B cell (primary cell): ENCODE measurements around the gene PPP2R5E. TPM values are rescaled to one million over a fixed set of nuclear protein-coding genes. Genes with fewer than 3 reads are reported as not detected.

Experiments used
- ATAC-seq: fragments of 200-7000 bp; cut with Tn5 transposase; one replicate; pipeline ENCODE4 v1.10.0; 2021; ENCODE audit warnings: low read depth, mild to moderate bottlenecking, moderate number of reproducible peaks, moderate library complexity
- CTCF ChIA-PET: fragments of 350-600 bp; sonication (Branson Sonifier 250); formaldehyde crosslinking; loops from one replicate; lab custom pipeline; 2021; ENCODE audit warnings: antibody characterized with exemption, inconsistent platforms; lab: Charles Lee
- POLR2A ChIA-PET: fragments of 350-600 bp; sonication (Branson Sonifier 250); formaldehyde crosslinking; loops from one replicate; lab custom pipeline; 2021; ENCODE audit warnings: antibody characterized with exemption; lab: Charles Lee
- DNase-seq: peaks from one replicate; pipeline ENCODE4 v3.0.0; 2013
- H2AFZ ChIP-seq: 2 replicates; pipeline ENCODE4 v1.6.1; 2012; ENCODE audit warnings: mild to moderate bottlenecking, low read depth, low read length; ENCODE audit not compliant: insufficient read depth, poor library complexity, severe bottlenecking
- H3K27ac ChIP-seq, 2 donors: 1 replicate in 1 of 2; 2 replicates in 1 of 2; pipeline ENCODE4 v1.5.1; 2012 to 2013; ENCODE audit warnings: low read length in 2 of 2, mild to moderate bottlenecking in 2 of 2, moderate library complexity in 1 of 2
- H3K27me3 ChIP-seq, 4 experiments: fragments of 200-600 bp in 1 of 4; sonication (generic) in 1 of 4; replicated peaks in 1 of 4; 1 replicate in 2 of 4; 2 replicates in 2 of 4; pipeline versions ENCODE4 v1.6.1 to v1.7.0; 2013 to 2016; ENCODE audit warnings: low read length in 3 of 4, mild to moderate bottlenecking in 2 of 4, mixed read lengths in 1 of 4, moderate library complexity in 1 of 4; ENCODE audit not compliant: insufficient read depth in 4 of 4, control insufficient read depth in 3 of 4; ENCODE audit errors: control extremely low read depth in 1 of 4
- H3K36me3 ChIP-seq, 2 experiments: replicated peaks in 1 of 2; 1 replicate in 1 of 2; 2 replicates in 1 of 2; pipeline versions ENCODE4 v1.6.1 to v1.7.1; 2013; ENCODE audit warnings: low read length in 1 of 2; ENCODE audit not compliant: insufficient read depth in 2 of 2, control insufficient read depth in 1 of 2; ENCODE audit errors: control extremely low read depth in 1 of 2, extremely low read depth in 1 of 2
- H3K4me1 ChIP-seq, 2 donors: fragments of 200-600 bp in 1 of 2; sonication (generic) in 1 of 2; 1 replicate in 1 of 2; 2 replicates in 1 of 2; pipeline versions ENCODE4 v1.5.1 to v1.6.1; 2013 to 2017; ENCODE audit warnings: low read length in 2 of 2; ENCODE audit not compliant: control insufficient read depth in 2 of 2, insufficient read depth in 2 of 2
- H3K4me2 ChIP-seq: replicated peaks from 2 replicates; pipeline ENCODE3; 2012; ENCODE audit warnings: mild to moderate bottlenecking, low read depth, low read length; ENCODE audit not compliant: poor library complexity, severe bottlenecking
- H3K4me3 ChIP-seq, 5 experiments: fragments of 200-600 bp in 1 of 5; sonication (generic) in 1 of 5; 1 replicate in 3 of 5; 2 replicates in 2 of 5; pipeline versions ENCODE4 v1.5.1 to v1.7.0; 2011 to 2016; ENCODE audit warnings: low read length in 4 of 5, mild to moderate bottlenecking in 4 of 5, low read depth in 2 of 5, control low read depth in 1 of 5, moderate library complexity in 1 of 5; ENCODE audit not compliant: insufficient read depth in 1 of 5; ENCODE audit errors: control extremely low read depth in 1 of 5, extremely low read depth in 1 of 5
- H3K79me2 ChIP-seq: fragments of 200-600 bp; sonication (generic); one replicate; pipeline ENCODE4 v1.6.0; 2016; ENCODE audit warnings: low read length; ENCODE audit not compliant: control insufficient read depth, insufficient read depth
- H3K9ac ChIP-seq: fragments of 200-600 bp; sonication (generic); 2 replicates; pipeline ENCODE4 v1.6.1; 2017; ENCODE audit warnings: mild to moderate bottlenecking, low read length, moderate library complexity
- H3K9me3 ChIP-seq, 3 donors: one replicate each; pipeline versions ENCODE4 v1.6.1 to v1.7.1; 2013; ENCODE audit warnings: low read length in 2 of 3; ENCODE audit not compliant: control insufficient read depth in 2 of 3, insufficient read depth in 1 of 3; ENCODE audit errors: control extremely low read depth in 1 of 3
- H4K20me1 ChIP-seq: 2 replicates; pipeline ENCODE4 v1.6.0; 2012; ENCODE audit warnings: mild to moderate bottlenecking, low read length; ENCODE audit not compliant: insufficient read depth, control insufficient read depth, poor library complexity, severe bottlenecking
- H3K27ac Mint-ChIP-seq: one replicate; pipeline ENCODE4 v1.8.0; 2021; ENCODE audit warnings: mixed read lengths
- H3K27me3 Mint-ChIP-seq: one replicate; pipeline ENCODE4 v1.8.0; 2021; ENCODE audit warnings: mixed read lengths
- H3K4me1 Mint-ChIP-seq: one replicate; pipeline ENCODE4 v1.8.0; 2021; ENCODE audit warnings: mixed read lengths
- H3K4me3 Mint-ChIP-seq: one replicate; pipeline ENCODE4 v1.8.0; 2021; ENCODE audit warnings: mixed read lengths
- H3K9me3 Mint-ChIP-seq: one replicate; pipeline ENCODE4 v1.8.0; 2022; ENCODE audit warnings: mixed read lengths; ENCODE audit not compliant: insufficient read depth
- EZH2 ChIP-seq: IDR thresholded peaks from 2 replicates; pipeline ENCODE4 v1.6.1; 2012; ENCODE audit warnings: borderline replicate concordance, low read depth, mild to moderate bottlenecking, moderate library complexity, low read length; ENCODE audit not compliant: insufficient read depth, poor library complexity, severe bottlenecking
- WGBS: methylation state at CpG from one replicate; pipeline ENCODE4 v1.1.5; 2013; ENCODE audit warnings: missing lambda C conversion rate; ENCODE audit not compliant: insufficient coverage; 5-methylcytosine and 5-hydroxymethylcytosine counted together
- intact Hi-C: fragments of 100-400 bp; cut with micrococcal nuclease; formaldehyde crosslinking; loops from one replicate; pipeline ENCODE4 v1.10.0; 2022
- polyA plus RNA-seq: library from polyadenylated mRNA; depleted of rRNA; stranded (reverse); fragments of >200 nt; gene quantifications from 2 replicates; pipeline ENCODE4 v1.2.3, GENCODE V29; 2012
- total RNA-seq, 2 donors: library from RNA; stranded (reverse); fragments of 120-200 nt in 1 of 2; gene quantifications; 1 replicate in 1 of 2; 2 replicates in 1 of 2; pipeline versions ENCODE4 v1.2.3 to v1.2.4, GENCODE V29; 2013 to 2022
- TF ChIP-seq, protein P1 (sequence below): fragments of 200-600 bp; IDR thresholded peaks from one replicate; pipeline ENCODE4 v1.8.0; 2022; ENCODE audit warnings: antibody characterized with exemption, mild to moderate bottlenecking

The PPP2R5E gene
- total and polyA plus RNA-seq, 2 donors (not counting 1 experiment from before 2014, with no cell fraction given) = 6.3 to 40.6 TPM

DNA sequence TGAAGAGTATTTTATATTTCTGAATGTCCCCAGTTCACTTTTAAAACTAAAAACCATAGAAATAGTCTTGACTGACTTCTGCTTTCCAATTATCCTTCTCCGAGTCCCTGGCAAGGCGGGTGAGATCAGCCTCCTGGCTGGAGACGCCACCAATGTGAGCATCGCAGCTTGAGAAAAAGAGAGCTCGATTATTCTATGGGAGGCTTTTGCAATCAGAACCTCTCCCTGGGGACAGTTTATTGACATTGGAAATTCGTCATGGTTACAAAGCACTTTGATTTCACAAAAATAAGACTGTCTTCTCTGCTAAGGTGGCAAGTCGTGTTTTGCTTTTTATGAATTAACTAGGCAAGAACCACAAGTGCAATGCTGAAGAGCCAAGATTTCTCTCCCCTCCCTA is 200.8 kb downstream of the PPP2R5E start:
- intact Hi-C loops = no loop called here
- WGBS = 94% methylated on average over 3 of the region's 7 CpGs
- no peak for TF ChIP-seq EZH2
- TF ChIP-seq, protein P1, sequence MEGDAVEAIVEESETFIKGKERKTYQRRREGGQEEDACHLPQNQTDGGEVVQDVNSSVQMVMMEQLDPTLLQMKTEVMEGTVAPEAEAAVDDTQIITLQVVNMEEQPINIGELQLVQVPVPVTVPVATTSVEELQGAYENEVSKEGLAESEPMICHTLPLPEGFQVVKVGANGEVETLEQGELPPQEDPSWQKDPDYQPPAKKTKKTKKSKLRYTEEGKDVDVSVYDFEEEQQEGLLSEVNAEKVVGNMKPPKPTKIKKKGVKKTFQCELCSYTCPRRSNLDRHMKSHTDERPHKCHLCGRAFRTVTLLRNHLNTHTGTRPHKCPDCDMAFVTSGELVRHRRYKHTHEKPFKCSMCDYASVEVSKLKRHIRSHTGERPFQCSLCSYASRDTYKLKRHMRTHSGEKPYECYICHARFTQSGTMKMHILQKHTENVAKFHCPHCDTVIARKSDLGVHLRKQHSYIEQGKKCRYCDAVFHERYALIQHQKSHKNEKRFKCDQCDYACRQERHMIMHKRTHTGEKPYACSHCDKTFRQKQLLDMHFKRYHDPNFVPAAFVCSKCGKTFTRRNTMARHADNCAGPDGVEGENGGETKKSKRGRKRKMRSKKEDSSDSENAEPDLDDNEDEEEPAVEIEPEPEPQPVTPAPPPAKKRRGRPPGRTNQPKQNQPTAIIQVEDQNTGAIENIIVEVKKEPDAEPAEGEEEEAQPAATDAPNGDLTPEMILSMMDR = no peak

DNA sequence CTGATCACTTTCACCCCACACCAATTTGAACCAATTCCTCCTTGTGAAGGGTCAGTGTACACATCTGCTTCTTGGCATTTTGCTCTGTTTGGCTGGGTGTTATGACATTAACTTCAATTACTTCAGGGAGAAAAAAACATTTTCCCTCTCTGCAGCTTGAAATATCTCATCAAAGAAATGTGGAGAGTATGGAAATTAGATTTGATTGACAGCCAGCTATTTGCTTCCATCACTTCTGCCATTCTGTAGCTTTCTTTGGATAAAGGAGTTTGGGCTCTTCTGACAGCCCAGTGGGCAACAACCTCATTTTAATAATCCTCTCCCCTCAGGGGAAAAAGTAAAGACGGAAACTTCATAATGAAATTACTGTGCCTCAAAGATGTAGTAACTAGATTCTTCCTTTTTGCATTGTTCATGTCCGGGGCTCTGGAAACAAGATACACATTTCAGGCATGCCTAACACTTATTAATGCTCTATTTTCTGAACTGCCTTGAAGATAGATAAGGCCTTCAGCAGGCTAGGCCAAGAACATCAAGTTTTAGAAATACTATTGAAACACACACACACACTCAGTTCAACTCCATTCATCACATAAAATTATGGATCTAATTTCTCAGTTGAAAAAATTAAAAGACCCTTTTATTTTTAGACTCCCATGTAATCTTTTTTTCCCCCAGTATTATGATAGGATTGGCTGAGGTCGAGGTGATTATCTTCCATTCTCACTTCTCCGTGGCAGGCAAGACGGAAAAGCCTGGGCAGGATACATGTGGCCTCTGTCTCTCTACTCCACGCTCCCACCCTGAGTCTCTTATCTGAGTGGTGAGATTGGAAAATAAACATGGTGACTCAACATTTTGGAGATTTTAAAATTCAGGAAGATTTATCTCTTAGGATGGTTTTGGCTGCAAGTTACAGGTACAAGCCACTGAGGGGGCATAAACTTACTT is 214.1 kb downstream of the PPP2R5E start:
- no peak overlapping the region for H3K9ac ChIP-seq
- H3K27me3 ChIP-seq = peaks cover 0 to 7% (median 1%) of the 10 kb centered on the region in 4 experiments
- TF ChIP-seq, protein P1 = no peak
- TF ChIP-seq EZH2 = no peak
- H4K20me1 ChIP-seq = no peaks in the 10 kb centered on the region
- no peak overlapping the region for H3K4me3 ChIP-seq
- 80% methylated on average over 1 of the region's 6 CpGs for WGBS
- ChIA-PET CTCF (no interaction called here), POLR2A (no interaction called here)
- no peaks in the 10 kb centered on the region for H3K4me1 Mint-ChIP-seq
- DNase-seq (no peak), ATAC-seq (no peak)
- H3K79me2 ChIP-seq = no peaks in the 10 kb centered on the region
- no peak overlapping the region for H2AFZ ChIP-seq
- no peaks in the 10 kb centered on the region for H3K36me3 ChIP-seq
- peaks cover 24% of the 10 kb centered on the region for H3K27me3 Mint-ChIP-seq
- H3K27ac Mint-ChIP-seq = no peak overlapping the region
- H3K4me2 ChIP-seq = no peak overlapping the region
- no peaks in the 10 kb centered on the region for H3K4me1 ChIP-seq
- intact Hi-C loops = no loop called here
- H3K9me3 ChIP-seq = peaks cover 0 to 10% (median 0%) of the 10 kb centered on the region in 3 donors
- no peak overlapping the region for H3K4me3 Mint-ChIP-seq
- H3K27ac ChIP-seq = no peak overlapping the region
- H3K9me3 Mint-ChIP-seq = no peaks in the 10 kb centered on the region

More for the DNA sequence above, 200.8 kb downstream of the PPP2R5E start:
- H3K4me3 ChIP-seq = no peak overlapping the region
- peaks cover 0 to 14% (median 0%) of the 10 kb centered on the region in 4 experiments for H3K27me3 ChIP-seq
- no peak overlapping the region for H3K9ac ChIP-seq
- ChIA-PET POLR2A (no interaction called here), CTCF (no interaction called here)
- ATAC-seq (no peak), DNase-seq (no peak)
- Mint-ChIP-seq H3K27ac (no peak overlapping the region), H3K27me3 (peaks cover 44% of the 10 kb centered on the region), H3K9me3 (peaks cover 2% of the 10 kb centered on the region), H3K4me1 (no peaks in the 10 kb centered on the region), H3K4me3 (no peak overlapping the region)
- no peaks in the 10 kb centered on the region for H4K20me1 ChIP-seq
- H3K4me1 ChIP-seq = no peaks in the 10 kb centered on the region
- no peak overlapping the region for H3K27ac ChIP-seq
- H3K4me2 ChIP-seq = no peak overlapping the region
- no peak overlapping the region for H2AFZ ChIP-seq
- no peaks in the 10 kb centered on the region for H3K36me3 ChIP-seq
- H3K9me3 ChIP-seq = no peaks in the 10 kb centered on the region
- no peaks in the 10 kb centered on the region for H3K79me2 ChIP-seq
